ENCODE measurements around the gene PFKFB4.

The PFKFB4 gene

DNA sequence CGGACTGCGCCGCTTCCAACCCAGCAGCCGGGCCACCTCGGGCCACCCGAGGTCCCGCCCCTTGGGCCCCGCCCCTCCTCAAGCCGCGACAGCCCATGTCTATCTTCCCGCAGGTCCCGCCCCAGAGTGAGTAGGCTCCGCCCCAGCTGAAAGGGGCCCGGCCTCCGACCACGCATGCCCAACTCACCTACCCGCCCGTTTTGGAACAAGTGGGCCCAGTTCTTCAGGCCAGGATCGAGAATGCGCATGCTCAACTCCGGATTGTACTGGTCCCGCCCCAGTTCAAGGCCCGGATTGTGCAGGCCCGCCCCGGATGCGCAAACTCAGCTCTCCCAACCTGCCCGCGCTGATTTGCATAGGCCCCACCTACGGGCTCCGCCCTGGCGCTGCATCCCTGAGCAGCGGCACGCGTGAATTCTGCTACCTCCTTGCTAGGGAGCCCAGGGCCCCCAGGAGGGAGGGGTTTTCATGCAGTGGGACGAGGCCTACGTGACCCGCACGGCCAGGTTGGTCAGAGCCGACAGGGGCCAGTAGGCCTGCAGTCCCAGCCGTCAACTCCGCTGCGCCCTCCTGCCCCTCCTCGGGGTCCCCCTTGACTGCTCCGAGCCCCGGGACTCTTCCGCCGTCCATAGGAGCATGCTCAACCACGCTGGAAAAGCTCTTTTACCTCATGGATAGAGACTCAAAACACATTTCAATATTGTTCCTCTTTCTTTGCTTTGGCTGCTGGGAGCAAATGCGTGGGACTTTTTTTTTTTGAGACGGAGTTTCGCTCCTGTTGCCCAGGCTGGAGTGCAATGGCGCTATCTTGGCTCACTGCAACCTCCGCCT lies at the start of gene PFKFB4:
TSS of gene PFKFB4 (minus strand) at position 8 of the 831 bp plus-strand sequence. CDS start 26 bp downstream, outside the sequence.
- FAIRE-seq (peak; percentile 99), DNase-seq (ENCODE audit: insufficient read length, low spot score) (peak; percentile 82)

DNA sequence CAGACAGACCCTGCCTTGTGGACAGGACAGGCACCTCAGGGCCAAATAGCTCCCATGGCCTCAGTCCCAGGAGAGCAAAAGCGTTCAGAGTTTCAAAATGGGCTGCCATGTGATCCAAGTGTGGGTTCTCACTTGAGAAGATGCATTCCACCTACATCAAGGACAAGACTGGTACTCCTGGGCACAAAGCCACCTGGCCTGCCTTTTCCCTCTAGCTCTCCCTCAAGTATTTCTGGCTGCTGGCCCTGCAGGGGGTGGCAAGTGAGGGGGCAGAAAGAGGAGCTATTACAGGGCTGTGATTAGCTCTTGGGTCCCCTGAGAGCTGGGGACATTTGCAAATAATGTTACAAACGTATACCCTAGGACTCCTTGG lies 45.0 kb upstream of the PFKFB4 start:
- FAIRE-seq = no peak

DNA sequence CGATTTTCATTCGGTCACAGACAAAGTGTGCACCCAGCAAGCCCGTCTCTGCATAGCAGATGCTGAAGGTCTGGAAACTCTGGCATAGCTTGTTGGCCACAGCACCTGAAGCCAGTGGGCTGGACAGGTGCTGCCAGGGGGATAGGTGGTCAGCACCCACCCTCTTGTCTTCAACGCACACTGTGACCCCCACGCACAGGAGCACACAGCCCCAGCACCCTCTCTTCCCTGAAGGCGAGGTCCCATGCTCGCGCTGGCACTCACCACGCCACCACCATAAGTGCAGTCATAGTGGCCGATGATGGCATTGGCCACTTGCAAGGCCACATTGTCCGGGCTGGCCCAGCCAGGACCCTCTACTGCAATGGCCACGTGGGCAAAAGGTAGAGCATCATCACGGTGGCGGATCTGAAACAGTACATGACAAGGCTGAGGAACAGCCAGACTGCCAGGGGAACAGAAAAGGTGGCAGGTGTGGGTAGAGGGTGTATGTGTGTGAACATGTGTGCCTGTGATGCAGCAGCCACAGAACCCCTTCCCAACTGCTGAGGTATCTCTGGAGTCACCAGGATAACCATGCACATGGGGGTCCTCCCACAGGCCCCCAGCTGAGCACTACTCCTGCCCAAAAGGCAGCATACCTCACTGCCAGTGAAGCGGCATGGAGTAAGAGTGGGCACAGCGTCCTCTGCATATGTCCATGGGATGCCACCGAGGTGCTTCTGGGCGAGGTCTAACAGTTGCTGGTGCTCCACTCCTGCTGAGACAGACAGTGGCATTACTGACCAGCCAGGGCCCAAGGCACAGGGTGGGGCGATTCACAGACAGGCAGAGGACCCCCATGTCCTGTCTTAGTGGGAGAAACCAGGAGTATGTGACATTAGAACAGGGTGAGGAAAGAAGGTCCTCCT lies 44.4 kb upstream of the PFKFB4 start:
- no peak for DNase-seq (ENCODE audit: insufficient read length, low spot score)
- FAIRE-seq = no peak

More for the DNA sequence above, 45.0 kb upstream of the PFKFB4 start:
- no peak for DNase-seq (ENCODE audit: insufficient read length, low spot score)

DNA sequence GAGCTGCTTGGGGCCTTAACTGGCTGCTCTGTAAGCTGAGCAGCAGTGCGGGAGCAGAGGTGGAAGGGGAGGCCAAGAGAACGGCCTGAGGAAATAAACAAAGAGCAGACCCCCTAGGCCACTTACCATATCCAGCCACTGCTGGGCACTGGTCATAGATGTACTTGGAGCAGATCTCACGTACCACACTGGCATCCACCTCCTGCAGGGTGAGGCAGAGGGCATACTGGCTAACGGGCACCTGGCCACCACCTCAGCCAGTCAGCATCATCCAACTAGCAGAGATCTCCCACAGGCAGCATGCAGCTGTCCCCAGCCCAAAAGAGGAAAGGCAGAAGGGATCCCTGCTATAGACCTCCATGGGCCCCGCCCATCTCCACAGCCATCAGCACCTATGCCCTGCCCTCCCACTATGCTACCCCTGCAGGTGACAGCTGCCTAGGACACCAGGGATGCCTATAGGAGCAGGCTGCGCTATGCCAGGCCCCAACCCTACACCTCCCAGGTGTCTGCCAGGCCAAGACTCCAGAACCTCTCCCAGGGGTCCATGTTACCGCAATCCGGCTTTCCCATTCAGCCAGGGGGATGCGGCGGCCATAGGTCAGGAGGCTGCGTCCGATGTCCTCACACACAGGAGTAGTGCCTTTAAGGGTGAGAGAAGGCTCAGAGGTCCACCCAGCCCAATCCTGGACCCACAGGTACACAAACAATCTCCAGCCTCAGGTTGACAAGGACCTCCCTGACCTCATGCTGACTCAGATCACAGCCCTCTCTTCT lies 43.1 kb upstream of the PFKFB4 start:
- FAIRE-seq (no peak), DNase-seq (ENCODE audit: insufficient read length, low spot score) (no peak)

DNA sequence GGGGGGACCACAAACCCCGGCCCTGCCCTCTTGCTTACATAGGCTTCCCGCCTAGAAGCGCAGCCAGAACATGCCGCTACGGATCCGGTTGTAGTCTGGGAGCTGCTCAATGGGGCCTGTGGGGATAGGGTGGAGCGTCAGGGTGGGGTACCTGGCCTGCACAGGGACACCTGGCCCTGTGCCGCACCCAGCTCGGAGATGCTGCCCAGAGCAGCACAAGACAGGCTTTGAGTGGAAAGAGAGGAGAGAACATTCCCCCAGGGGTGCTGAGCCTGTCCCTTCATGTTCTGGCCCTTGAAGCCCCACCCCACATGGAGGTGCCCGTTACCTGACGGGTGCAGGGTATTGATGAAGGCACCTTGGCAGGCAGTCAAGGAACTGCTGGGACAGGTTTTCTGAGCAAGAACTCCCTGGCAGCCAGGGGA lies 42.5 kb upstream of the PFKFB4 start:
- no peak for FAIRE-seq
- DNase-seq (ENCODE audit: insufficient read length, low spot score) = no peak

DNA sequence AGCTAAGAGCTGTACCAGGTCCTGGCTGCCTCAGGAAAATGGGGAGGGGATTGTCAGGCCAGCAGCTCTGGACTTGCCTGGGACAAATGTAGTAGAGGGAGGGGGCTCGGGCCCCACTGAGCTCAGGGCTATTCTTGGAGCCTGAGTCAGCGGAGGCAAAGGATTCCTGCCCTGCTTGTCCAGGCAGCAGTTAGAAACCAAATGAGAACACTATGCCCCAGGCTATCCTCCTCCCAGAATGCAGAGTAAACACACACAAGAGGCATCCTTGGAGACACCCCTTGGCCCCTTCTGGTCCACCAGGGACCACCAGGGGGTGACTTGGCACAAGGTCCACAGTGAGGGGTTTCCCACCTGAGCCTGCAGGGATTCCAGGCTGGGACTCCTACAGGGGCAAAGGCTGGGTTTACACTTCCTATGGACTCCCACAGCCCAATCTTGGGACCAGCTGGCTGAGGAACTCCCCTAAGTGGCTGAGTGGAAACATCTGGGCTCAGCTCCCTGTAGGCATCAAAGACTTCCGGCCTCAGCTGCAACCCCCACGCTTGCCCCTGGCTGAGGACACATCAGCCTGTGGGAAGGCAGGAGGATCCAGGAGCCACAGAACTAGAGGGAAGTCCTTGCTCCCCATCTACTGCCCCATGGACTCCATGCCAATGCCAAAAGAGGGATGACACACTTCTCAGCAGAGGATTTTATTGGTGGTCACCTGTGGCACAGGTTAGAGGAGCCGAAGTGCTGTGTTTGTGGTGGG lies 41.9 kb upstream of the PFKFB4 start:
- no peak for DNase-seq (ENCODE audit: insufficient read length, low spot score)
- no peak for FAIRE-seq

DNA sequence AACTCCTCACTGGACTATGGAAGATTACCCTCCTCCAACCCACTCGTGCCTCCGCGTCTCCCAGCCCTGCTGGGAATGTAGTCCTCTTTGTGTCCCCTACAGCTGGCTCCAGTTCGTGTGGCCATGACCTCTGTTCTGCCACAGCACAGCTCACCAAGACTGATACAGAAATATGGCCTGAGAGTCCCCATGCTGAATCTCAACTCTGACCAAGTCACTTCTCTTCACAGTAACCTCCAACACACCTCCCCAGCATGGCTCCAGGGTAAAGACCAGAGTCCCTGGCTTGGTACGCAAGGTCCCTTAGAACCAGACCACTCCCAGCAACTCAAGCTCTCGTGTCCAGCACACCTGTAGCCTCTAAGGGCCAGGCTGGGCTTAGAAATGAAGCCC lies 40.8 kb upstream of the PFKFB4 start:
- FAIRE-seq (no peak), DNase-seq (ENCODE audit: insufficient read length, low spot score) (no peak)

DNA sequence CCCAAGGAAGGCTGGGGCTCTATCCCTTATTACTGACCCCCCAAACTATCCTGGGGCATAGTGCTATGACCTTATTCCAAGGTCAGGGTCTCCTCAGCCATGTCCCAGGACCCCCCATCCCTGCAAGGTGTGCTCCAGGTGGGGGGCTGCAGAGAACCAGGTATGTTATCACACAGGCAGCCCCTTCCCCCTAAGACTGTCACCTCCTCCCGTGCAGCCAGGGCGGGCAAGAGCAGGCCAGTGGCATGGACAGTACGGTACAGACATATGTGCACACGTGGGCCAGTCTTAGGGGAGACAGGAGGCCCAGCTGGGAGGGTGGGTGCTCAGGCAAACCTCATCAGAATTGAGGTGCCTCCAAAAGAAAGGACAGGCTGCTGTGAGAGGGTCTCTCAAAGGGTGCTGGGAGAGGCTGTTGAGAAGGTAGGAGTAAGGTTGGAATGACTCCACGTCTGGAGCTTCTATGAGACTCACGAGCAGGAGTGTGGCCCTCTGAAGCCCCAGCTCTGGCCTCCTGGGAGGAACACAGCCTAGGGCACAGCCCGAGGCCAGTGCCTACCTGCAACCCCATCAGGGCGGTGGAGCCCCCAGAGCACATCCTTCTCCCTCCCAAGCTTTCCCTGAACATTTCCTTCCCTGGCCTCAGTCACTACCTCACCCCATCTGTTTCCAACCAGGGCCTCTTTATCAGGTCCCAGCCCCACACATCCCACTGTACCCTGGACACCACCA lies 40.2 kb upstream of the PFKFB4 start:
- no peak for DNase-seq (ENCODE audit: insufficient read length, low spot score)
- FAIRE-seq = no peak

DNA sequence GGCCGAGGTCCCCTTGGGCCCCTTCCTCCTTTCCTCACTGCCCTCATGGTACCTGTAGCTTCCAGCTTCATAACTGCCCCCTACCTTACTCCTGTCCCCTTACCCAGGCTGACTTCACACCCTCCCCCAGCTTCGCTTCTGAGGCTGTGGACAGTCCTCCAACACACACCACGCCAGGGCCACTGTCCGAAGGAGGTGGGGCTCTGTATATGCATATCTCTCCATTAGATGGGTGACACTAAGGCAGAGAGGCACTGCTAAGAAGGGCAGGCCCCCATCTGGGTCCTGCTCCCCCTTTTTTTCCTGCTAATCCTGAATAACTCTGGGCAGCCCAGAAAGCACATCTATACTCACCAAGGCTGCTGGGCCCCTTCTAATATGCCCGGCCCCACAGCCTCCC lies 39.6 kb upstream of the PFKFB4 start:
- no peak for DNase-seq (ENCODE audit: insufficient read length, low spot score)
- no peak for FAIRE-seq

DNA sequence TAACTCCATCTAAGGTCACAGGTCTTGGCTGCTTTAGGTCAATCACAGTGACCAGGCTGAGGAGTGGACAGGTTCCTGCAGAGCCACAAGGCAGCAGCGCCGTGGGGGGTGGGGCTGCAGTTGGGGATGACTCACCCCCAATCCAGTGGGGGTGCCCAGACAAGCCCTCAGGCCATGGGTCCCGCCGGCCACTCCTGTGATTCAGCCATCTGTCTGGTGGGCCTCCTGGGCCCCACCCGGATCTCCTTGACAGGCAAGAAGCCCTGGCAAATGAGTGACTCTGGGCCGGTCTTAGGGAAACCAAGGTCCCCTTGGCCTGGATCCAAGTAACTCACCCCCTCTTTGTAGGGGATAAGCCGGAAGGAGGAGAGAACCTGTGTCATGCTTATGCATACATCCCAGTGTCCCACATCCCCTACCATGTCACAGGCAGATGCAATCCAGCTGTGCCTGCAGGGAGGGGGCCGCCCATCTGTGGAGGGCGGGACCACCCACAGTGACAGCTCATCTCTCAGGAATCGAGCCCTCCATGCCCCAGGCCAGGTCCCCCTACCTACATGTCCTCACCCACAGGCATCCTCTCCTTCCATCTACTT lies 39.0 kb upstream of the PFKFB4 start:
- FAIRE-seq (no peak), DNase-seq (ENCODE audit: insufficient read length, low spot score) (no peak)

DNA sequence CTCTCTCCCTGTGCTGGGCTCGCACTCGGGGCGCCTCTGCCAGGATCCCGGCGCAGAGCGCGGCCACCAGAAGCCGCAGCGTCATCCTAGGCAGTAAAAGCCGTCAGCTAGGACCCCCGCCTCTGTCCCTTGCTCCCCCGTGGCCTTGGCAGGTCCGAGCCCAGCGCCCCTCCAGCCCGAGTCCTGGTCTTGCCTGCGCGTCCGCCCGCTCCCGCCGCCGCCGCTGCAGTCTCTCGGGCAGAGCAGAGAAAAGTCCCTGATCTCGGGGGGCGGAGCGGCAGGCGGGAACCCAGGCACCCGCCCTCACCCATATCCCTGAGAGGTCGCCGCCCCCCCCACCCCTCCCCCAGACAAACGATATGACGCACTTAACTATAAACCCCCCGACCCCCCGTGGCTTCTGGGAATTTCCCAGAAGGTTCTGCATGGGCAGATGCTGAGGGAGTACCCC lies 38.5 kb upstream of the PFKFB4 start, which contains the start of gene COL7A1:
TSS of gene COL7A1 (minus strand) at position 255 of the 451 bp plus-strand sequence. CDS start at position 85, 170 bp downstream.
- no peak for DNase-seq (ENCODE audit: insufficient read length, low spot score)
- no peak for FAIRE-seq

DNA sequence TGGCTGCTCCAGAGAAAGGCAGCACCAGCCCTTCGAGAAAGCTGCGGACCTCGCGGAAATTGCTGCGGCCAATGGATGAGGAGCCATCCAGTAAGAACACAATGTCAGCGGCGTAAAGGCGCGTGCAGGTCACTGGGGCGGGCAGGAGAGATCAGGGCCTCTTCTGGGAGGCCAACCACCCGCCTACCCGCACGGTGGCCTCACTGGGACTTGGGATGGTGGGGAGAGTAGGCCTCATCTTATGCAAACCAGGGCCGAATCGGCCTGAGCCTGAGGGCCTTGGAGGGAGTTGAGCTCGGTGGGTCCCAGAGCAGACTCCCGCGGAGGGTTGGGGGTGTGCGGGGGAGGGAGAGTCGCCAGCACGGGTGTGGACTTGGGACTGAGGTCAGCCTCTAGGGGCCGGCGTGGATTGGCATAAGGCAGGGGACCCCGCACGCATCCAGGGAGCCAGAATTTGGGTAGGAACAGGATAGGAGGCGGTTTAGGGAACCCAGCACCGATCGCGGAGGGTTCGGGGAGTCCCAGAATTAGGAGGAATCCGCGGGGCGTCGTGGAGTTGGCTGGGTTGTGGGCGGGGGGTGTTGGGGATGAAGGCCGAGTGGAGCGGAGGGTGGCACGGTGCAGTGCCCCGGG lies 37.9 kb upstream of the PFKFB4 start:
- FAIRE-seq = no peak

DNA sequence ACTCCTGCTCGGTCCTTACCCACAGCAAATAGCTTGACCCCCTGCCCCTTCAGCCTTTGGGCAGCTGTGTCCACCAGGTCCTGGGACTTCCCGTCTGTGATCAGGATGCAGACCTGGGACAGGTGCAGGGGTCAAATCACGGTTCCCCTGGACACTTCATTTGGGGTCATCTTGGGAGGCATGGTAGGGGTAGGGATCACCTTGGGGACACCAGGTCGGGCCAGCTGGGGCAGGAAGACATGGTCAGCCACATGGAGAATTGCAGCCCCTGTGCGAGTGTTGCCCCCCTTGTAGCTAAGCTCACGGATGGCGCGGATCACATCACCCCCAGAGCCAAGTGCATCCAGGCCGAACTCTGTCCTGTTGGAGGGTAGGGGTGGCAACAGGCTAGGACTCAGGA lies 36.7 kb upstream of the PFKFB4 start:
- FAIRE-seq = no peak
- DNase-seq (ENCODE audit: insufficient read length, low spot score) = no peak

More for the DNA sequence above, 37.9 kb upstream of the PFKFB4 start:
- DNase-seq (ENCODE audit: insufficient read length, low spot score) = no peak

DNA sequence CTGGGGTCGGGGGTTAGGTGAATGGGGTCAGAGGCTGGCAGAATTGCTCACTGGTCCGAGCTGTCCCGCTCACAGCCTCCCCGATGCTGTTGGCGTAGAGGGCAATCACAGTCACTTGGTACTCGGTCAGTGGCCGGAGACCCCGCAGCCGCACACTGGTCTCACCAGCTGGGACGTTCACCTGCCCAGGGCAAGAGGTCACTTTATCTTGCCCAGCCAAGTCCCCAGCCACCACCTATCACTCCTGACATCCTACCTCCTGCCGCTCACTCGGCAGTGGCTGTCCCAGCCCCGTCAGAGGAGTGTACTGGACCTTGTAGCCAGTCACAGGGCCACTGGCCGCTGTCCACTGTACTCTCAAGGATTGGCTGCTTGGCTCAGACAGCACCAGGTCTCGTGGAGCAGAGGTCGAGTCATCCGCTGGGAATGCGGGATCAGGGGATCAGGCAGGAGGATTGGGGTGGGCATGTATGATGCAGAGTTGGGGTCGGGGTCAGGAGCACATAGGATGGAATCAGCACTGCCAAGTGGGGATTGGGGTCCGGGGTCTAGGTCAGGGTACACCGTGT lies 36.0 kb upstream of the PFKFB4 start:
- FAIRE-seq (no peak), DNase-seq (ENCODE audit: insufficient read length, low spot score) (no peak)

DNA sequence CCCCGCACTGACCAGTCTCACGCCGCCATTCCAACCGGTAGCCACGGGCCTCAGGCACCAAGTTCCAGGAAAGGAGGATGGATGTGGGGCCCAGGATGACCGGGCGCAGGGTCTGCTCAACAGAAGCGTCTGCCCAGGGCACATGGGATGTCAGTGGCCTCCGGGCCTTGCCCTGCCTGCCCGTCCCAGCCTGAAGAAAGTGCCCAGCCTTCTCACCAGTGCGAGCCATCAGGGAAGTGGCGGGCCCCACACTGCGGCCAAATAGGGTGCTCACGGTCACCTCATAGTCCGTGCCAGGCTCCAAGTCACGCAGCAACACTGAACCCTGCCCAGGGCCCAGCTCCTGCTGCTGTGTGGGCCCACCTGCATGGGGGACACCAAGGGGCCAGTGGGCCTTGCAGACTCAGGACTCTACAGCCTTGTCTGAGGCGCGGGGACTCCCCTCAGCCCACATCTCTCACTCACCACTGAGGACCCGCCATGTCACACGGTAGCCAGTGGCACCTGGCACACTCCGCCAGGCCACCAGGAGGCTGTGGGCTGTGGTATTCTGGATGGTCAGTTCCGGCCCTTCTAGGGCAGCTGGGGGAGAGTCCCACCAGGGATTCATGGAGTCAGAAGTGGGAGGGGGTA lies 35.4 kb upstream of the PFKFB4 start:
- FAIRE-seq = no peak
- no peak for DNase-seq (ENCODE audit: insufficient read length, low spot score)

DNA sequence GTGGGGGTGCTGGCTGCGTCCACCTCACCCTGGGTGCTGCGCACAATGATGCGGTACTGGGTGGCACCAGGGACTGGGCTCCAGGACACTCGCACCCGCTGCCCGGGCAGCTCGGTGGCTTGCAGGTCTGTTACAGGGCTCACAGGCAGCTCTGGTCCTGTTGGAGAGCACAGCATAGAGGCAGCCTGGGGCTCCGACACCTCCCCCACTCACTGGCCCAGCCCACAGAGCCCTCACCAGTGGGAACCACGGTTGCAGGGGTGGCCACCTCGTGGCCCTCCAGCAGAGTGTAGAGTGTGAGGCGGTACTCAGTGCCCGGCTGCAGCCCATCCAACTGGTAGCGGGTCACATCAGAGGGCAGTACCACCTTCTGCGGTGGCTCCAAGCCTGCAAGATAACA lies 34.8 kb upstream of the PFKFB4 start:
- FAIRE-seq (no peak), DNase-seq (ENCODE audit: insufficient read length, low spot score) (no peak)

DNA sequence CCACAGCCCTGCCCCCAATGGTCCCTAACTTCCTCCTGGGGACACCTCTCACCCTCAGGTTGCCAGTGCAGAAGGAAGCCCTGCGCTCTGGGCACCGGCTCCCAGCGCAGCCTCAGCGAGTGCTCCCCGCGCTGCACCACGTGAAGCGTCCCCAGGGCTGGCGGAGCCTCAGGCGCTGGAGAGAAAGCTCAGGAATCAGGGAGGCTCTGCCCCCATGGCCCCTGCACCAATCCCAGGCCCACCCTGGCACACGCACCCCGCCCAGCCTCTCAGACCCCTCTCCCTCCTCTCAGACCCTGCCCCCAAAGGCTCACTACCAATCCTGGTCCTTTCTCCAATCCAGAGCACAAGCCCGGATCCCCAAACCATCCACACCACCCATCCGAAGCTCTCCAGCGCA lies 31.6 kb upstream of the PFKFB4 start:
- FAIRE-seq (no peak), DNase-seq (ENCODE audit: insufficient read length, low spot score) (no peak)

DNA sequence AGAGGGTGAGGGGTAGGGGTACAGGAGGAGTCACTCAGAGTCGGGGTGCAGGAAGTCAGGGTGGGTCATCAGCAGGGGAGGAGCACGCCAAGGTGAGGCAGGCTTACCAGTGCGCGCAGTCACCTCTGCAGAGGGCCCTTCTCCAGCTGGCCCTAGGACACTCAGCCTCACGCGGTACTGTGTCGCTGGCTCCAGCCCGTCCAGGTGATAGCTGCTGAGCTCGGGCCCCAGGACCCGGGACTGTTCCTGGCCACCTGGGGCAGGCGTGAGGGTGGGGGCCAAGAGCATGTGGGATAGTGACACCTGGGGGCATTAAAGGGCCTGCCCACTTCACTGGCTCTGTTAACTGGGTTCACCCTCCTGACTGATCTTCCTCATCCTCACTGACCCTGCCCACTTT lies 31.1 kb upstream of the PFKFB4 start:
- FAIRE-seq = no peak
- DNase-seq (ENCODE audit: insufficient read length, low spot score) = no peak
